GM21576 (cell line): ENCODE measurements around the gene ADH7.
"Not testable (repeated sequence)": the region's sequence is repeated elsewhere in the genome, so short reads cannot be mapped to it uniquely, and the experiment has no call there.

Experiments used
- ATAC-seq: cut with Tn5 transposase; IDR thresholded peaks from one replicate; pipeline ENCODE4 v1.9.1; 2021; ENCODE audit warnings: mild to moderate bottlenecking, moderate library complexity; ENCODE audit not compliant: unreplicated experiment

Gene ADH7

DNA sequence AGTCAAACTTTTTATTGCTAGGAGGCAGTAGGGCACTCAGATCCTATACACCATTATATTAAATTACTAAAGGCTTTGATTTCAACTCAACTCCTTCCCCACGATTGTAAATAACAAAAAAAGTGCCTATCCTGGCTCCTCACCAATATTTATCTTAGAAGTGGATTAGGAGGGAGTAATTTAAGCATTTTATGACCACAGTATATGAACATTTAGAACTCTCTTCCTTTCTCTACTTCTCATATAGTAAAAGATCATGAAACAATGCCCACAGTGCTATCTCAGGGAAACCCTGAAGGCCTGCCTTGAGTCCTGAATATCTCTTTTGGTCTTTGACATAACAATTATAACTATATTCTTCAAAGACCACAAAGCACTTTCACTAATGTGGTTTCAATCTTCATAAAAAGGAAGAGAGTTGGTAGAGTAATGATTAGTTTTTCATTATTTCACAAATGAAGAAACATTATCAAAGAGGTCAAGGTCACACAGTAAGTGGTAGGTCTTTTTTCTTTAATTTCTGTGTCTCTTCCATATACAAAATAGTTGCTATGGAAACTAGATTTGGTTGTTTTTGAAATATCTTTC is 53.5 kb downstream of the ADH7 start:
- ATAC-seq, result no peak

DNA sequence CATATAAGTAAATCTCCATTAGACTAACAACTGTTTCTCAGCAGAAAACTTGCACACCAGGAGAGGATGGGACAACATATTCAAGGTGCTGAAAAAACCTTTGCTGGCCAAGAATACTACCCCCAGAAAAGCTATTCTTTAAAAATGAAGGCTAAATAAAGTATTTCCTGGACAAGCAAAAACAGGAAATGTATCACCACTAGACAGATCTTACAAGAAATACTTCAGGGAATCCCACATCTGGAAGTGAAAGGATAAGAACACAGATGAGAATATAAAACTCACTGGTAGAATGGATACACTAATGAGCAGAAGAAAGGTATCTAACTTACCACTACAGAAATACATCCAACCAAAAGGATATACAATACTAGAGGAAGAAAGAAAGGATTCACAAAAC is 55.6 kb downstream of the ADH7 start:
- no peak for ATAC-seq

DNA sequence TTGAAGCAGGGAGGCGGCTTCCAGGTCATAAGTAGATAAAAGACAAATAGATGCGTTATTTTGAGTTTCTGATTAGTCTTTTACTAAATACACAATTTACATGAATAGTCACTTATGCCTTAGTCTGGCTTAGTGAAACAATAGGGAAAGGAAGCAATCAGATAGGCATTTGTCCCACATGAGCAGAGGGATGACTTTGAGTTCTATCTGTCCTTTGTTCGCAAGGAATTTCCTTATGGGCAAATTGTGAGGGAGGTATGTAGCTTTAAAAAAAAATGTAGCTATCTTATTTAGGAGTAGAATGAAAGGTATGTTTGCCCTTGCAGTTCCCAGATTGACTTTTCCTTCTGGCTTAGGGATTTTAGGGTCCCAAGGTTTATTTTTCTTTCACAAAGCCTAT is 56.3 kb downstream of the ADH7 start:
- no peak for ATAC-seq

DNA sequence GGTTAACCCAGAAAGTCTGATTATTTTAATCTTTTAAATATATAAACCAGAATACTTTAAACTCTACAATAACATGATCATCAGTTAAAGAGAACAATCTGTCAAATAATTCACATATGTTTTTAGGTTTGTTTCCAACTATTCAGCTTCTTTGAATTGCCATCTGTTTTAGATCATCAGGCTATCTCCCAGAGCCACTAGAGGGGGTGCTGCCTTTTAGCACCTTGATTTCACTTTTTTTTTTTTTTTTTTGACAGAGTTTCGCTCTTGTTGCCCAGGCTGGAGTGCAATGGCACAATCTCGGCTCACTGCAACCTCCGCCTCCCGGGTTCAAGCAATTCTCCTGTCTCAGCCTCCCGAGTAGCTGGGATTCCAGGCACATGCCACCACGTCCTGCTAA is 57.8 kb downstream of the ADH7 start:
- ATAC-seq, result not testable (repeated sequence)

DNA sequence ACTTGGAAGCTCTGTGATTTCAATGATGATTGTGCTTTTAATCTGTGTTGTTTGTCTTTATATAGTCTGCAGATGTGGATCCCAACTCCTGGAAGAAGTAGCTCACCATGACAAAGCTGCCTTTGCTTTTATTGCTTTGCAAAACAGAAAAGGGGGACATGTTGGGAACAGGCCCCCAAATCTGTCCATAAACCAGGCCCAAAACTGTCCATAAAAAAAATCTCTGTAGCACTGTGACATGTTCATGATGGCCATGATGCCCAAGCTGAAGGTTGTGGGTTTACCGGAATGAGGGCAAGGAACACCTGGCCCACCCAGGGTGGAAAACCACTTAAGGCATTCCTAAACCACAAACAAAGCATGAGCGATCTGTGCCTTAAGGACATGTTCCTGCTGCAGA is 62.7 kb downstream of the ADH7 start:
- ATAC-seq, result not testable (repeated sequence)

DNA sequence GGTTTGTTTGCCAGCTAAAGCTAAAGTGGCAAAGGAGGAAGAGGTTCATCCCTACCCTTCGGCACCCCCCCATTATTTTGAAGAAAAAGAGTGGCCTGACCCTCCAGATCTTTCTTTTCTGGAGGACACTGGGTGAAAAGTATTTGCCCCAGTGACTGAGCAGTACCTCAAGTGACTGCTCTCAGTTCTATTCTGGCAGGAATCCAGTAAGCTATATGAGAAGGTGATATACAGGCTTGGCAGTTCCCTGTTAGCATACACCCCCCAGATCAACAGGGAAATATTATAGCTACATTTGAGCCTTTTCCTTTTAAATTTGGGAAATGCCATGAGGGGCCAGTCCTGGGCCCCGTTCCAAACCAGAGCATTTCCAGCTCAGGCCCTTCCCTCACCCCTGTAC is 67.3 kb downstream of the ADH7 start:
- ATAC-seq, result not testable (repeated sequence)

DNA sequence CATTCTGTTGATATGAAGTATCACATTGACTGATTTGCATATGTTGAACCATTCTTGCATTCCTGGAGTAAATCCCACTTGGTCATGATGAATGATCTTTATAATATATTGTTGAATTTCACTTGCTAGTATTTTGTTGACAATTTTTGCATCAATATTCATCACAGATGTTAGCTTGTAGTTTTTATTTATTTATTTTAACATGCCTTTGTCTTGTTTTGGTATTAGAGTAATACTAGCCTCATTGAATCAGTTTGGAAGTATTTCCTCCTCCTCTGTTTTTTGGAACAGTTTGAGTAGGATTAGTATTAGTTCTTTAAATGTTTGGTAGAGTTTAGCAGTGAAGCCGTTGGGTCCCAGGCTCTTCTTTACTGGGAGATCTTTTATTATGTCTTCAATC is 68.7 kb downstream of the ADH7 start:
- ATAC-seq, result no peak

DNA sequence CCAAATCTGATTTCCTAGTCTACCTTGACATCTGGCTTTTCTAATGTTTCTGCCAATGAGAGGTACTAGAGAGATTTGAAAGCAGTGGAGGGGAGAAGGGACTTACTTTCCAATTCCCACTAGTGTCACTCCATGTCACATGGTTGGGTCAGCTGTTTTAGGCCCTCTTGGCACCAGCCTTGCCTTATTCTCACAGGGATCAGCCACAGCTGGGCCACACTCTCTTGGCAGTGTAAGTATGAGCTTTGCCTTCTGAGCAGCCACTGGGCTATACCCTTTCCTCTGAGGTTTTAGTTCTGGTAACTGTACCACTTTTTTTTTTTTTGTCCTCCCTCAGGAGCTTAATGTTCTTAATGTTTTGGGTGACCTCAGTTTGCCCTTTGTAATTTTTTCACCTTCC is 72.4 kb downstream of the ADH7 start:
- ATAC-seq, result no peak
